Myocyte (in vitro differentiated cells): Measurements from ENCODE around the gene CAPN7. TPM values are rescaled to one million over a fixed set of nuclear protein-coding genes. Genes with fewer than 3 reads are reported as not detected.

Experiments
- DNase-seq: peaks from one replicate; pipeline ENCODE4 v3.0.0-alpha.2; 2012; ENCODE audit warnings: low read depth
- total RNA-seq: library from RNA; depleted of rRNA; stranded (reverse); fragments of >200 nt; gene quantifications from 2 replicates; pipeline ENCODE4 v1.2.3, GENCODE V29; 2014

The CAPN7 gene
- total RNA-seq, 1 donor from 2014 or later: 42.2 TPM

GRCh38 chr3:15294929-15295328, 88.9 kb downstream of the CAPN7 start:
- no peak for DNase-seq

GRCh38 chr3:15295506-15295905, 89.5 kb downstream of the CAPN7 start:
- DNase-seq: no peak

GRCh38 chr3:15297608-15298350, 91.7 kb downstream of the CAPN7 start:
- DNase-seq: no peak

GRCh38 chr3:15298504-15298903, 92.5 kb downstream of the CAPN7 start:
- no peak for DNase-seq

- no peak for DNase-seq
Observed at GRCh38 chr3:15299036-15299435, 93.0 kb downstream of the CAPN7 start.

- peak; percentile 76 for DNase-seq
Observed at GRCh38 chr3:15300323-15301078, 94.5 kb downstream of the CAPN7 start.

GRCh38 chr3:15301761-15302160, 95.7 kb downstream of the CAPN7 start:
- no peak for DNase-seq

Other genes with a start within 250 kb of the CAPN7 start
- 23.7 and 30.8 TPM in 2 replicates for gene MRPS25, start 140.9 kb upstream of the CAPN7 start, total RNA-seq
- gene RBSN, start 107.1 kb upstream of the CAPN7 start, total RNA-seq: 26.0 and 31.1 TPM in 2 replicates
- gene SH3BP5, start 126.3 kb downstream of the CAPN7 start, total RNA-seq: 12.2 and 13.6 TPM in 2 replicates
- 25.3 and 27.2 TPM in 2 replicates for gene METTL6, start 221.3 kb downstream of the CAPN7 start, total RNA-seq
- gene EAF1, start 221.4 kb downstream of the CAPN7 start, total RNA-seq: 23.5 and 38.0 TPM in 2 replicates